MCF 10A (cell line): Measurements from ENCODE around the gene ZCCHC9. TPM values are rescaled to one million over a fixed set of nuclear protein-coding genes. Genes with fewer than 3 reads are reported as not detected.

Experiments used
- BruUV-seq: library from RNA; stranded (reverse); fragments of 400-500 nt; replicated peaks from 2 replicates; lab custom pipeline; 2021; lab: Mats Ljungman, UMichigan
- CTCF ChIA-PET: fragments of 300-600 bp; sonication (Branson Sonifier 250); formaldehyde crosslinking; extraction: SDS; loops from one replicate; lab custom pipeline; 2021; ENCODE audit warnings: antibody characterized with exemption, inconsistent platforms; lab: Yijun Ruan, JAX
- POLR2A ChIA-PET: fragments of 300-600, 350-650 bp; sonication (Branson Sonifier 250); formaldehyde crosslinking; extraction: SDS; loops from one replicate; lab custom pipeline; 2020; ENCODE audit warnings: antibody characterized with exemption, inconsistent platforms; lab: Yijun Ruan, JAX
- DNase-seq: peaks from one replicate; pipeline ENCODE4 v3.0.0-alpha.2; 2018; ENCODE audit not compliant: unreplicated experiment
- H3K27ac Mint-ChIP-seq: one replicate; pipeline ENCODE4 v1.8.0; 2022; ENCODE audit warnings: mild to moderate bottlenecking, low read depth, mixed read lengths; ENCODE audit not compliant: unreplicated experiment
- H3K27me3 Mint-ChIP-seq: one replicate; pipeline ENCODE4 v1.8.0; 2022; ENCODE audit warnings: mixed read lengths; ENCODE audit not compliant: insufficient read depth, unreplicated experiment
- H3K36me3 Mint-ChIP-seq: one replicate; pipeline ENCODE4 v1.8.0; 2022; ENCODE audit warnings: mild to moderate bottlenecking, moderate library complexity, mixed read lengths; ENCODE audit not compliant: insufficient read depth, unreplicated experiment
- H3K4me1 Mint-ChIP-seq: one replicate; pipeline ENCODE4 v1.8.0; 2022; ENCODE audit warnings: mixed read lengths; ENCODE audit not compliant: insufficient read depth, unreplicated experiment
- H3K4me3 Mint-ChIP-seq: one replicate; pipeline ENCODE4 v1.8.0; 2022; ENCODE audit warnings: mild to moderate bottlenecking, moderate library complexity, mixed read lengths; ENCODE audit not compliant: unreplicated experiment
- H3K9me3 Mint-ChIP-seq: one replicate; pipeline ENCODE4 v1.8.0; 2022; ENCODE audit warnings: mixed read lengths; ENCODE audit not compliant: unreplicated experiment
- CTCF ChIP-seq: fragments of 200-600 bp; IDR thresholded peaks from one replicate; pipeline ENCODE4 v1.8.0; 2022; ENCODE audit warnings: antibody characterized with exemption, mild to moderate bottlenecking; ENCODE audit not compliant: unreplicated experiment
- intact Hi-C: fragments of 100-400 bp; cut with micrococcal nuclease; formaldehyde crosslinking; loops from 2 replicates; pipeline ENCODE4 v1.14.1; 2022
- total RNA-seq: library from RNA; stranded (reverse); gene quantifications from 2 replicates; pipeline ENCODE4 v1.2.3, GENCODE V29; 2022

Gene ZCCHC9
- total RNA-seq, 1 experiment from 2014 or later, result 31.5 TPM

GRCh38 chr5:81302596-81302995 lies 1.2 kb downstream of the ZCCHC9 start:
- Mint-ChIP-seq H3K27ac (no peak overlapping the region), H3K36me3 (peaks cover 21% of the 10 kb centered on the region), H3K9me3 (no peaks in the 10 kb centered on the region), H3K27me3 (no peaks in the 10 kb centered on the region), H3K4me3 (peak overlapping the region; percentile 87), H3K4me1 (peaks cover 22% of the 10 kb centered on the region)
- BruUV-seq, result no TSS peak
- ChIA-PET CTCF (interaction anchor here (0.6 to 4.1 kb wide), 9 partner anchors 11 to 581 kb away, joined by 3 to 26 read pairs (median 3); no protein-coding TSS in a partner anchor), POLR2A (interaction anchor here (1.1 to 2.6 kb wide), 6 partner anchors 10 to 966 kb away, joined by 3 to 7 read pairs (median 4); no protein-coding TSS in a partner anchor)
- intact Hi-C loops, result loop anchor here (10.0 kb wide), 1 partner anchor 922 kb away; no protein-coding TSS in a partner anchor
- no peak for DNase-seq
- no peak for TF ChIP-seq CTCF

DNA sequence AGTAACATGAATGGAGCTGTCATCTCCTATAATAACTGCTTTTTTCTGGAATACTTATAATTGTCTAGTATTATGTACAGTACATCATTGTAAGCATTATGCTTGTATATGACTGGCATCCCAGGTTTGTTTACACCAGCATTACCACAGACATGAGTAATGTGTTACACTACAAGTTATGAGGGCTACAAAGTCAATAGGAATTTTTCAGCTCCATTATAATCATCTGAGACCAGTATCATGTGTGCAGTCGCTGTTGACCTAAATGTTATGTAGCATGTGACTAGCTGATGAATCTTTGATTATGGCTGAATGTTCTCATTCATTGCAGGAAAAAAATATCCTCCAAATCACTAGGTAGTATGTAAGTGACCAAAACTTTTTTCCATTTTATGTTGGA lies 2.2 kb downstream of the ZCCHC9 start:
- DNase-seq, result peak; percentile 24
- H3K4me3 Mint-ChIP-seq, result no peak overlapping the region
- POLR2A ChIA-PET, result interaction anchor here (0.6 to 2.6 kb wide), 5 partner anchors 10 to 93 kb away, joined by 3 to 7 read pairs (median 3); no protein-coding TSS in a partner anchor
- H3K27ac Mint-ChIP-seq, result no peak overlapping the region
- H3K27me3 Mint-ChIP-seq, result no peaks in the 10 kb centered on the region
- intact Hi-C loops, result loop anchor here (10.0 kb wide), 1 partner anchor 921 kb away; no protein-coding TSS in a partner anchor
- H3K9me3 Mint-ChIP-seq, result no peaks in the 10 kb centered on the region
- no TSS peak for BruUV-seq
- H3K36me3 Mint-ChIP-seq, result peaks cover 30% of the 10 kb centered on the region
- CTCF ChIA-PET, result interaction anchor here (0.6 to 1.0 kb wide), 2 partner anchors 864 to 967 kb away, joined by 3 to 5 read pairs; no protein-coding TSS in a partner anchor
- peaks cover 17% of the 10 kb centered on the region for H3K4me1 Mint-ChIP-seq
- no peak for TF ChIP-seq CTCF

- H3K4me1 Mint-ChIP-seq, result no peaks in the 10 kb centered on the region
- no TSS peak for BruUV-seq
- H3K36me3 Mint-ChIP-seq, result peaks cover 49% of the 10 kb centered on the region
- no peaks in the 10 kb centered on the region for H3K9me3 Mint-ChIP-seq
- no peak for DNase-seq
- no peaks in the 10 kb centered on the region for H3K27me3 Mint-ChIP-seq
- intact Hi-C loops, result loop anchor here (10.0 kb wide), 1 partner anchor 919 kb away; no protein-coding TSS in a partner anchor
- CTCF ChIA-PET, result interaction anchor here (0.5 kb wide), 1 partner anchor 87 kb away, joined by 3 read pairs; no protein-coding TSS in a partner anchor
- POLR2A ChIA-PET, result interaction anchor here (1.1 kb wide), 1 partner anchor 22 kb away, joined by 3 read pairs; no protein-coding TSS in a partner anchor
- H3K27ac Mint-ChIP-seq, result no peak overlapping the region
- H3K4me3 Mint-ChIP-seq, result no peak overlapping the region
- TF ChIP-seq CTCF, result no peak
Measured at GRCh38 chr5:81305785-81306184, 4.4 kb downstream of the ZCCHC9 start.

- Mint-ChIP-seq H3K4me1 (no peaks in the 10 kb centered on the region), H3K27me3 (no peaks in the 10 kb centered on the region), H3K36me3 (peaks cover 75% of the 10 kb centered on the region), H3K9me3 (no peaks in the 10 kb centered on the region), H3K27ac (no peak overlapping the region), H3K4me3 (no peak overlapping the region)
- no TSS peak for BruUV-seq
- no peak for DNase-seq
- CTCF ChIA-PET, result interaction anchor here (1.2 kb wide), 1 partner anchor 9 kb away, joined by 5 read pairs; no protein-coding TSS in a partner anchor
- intact Hi-C loops, result loop anchor here (10.0 kb wide), 1 partner anchor 916 kb away; no protein-coding TSS in a partner anchor
- no peak for TF ChIP-seq CTCF
- POLR2A ChIA-PET, result no interaction called here
Measured at GRCh38 chr5:81308836-81309235, 7.4 kb downstream of the ZCCHC9 start.
